GM18505 (cell line): ENCODE measurements around the gene SCAPER.
"Not testable (repeated sequence)": the region's sequence is repeated elsewhere in the genome, so short reads cannot be mapped to it uniquely, and the experiment has no call there.

ENCODE experiments used
- ATAC-seq: cut with Tn5 transposase; IDR thresholded peaks from one replicate; pipeline ENCODE4 v1.9.1; 2021; ENCODE audit not compliant: unreplicated experiment
- POLR2A ChIP-seq: IDR thresholded peaks from 4 replicates; pipeline ENCODE4 v1.6.1; 2011; ENCODE audit warnings: borderline replicate concordance; ENCODE audit not compliant: insufficient read depth, insufficient read length; ENCODE audit errors: extremely low read depth

SCAPER gene

GRCh38 chr15:76863123-76863522 is 42.0 kb downstream of the SCAPER start:
- ATAC-seq = no peak
- TF ChIP-seq POLR2A = no peak

- TF ChIP-seq POLR2A = no peak
- ATAC-seq = no peak
These were observed 43.2 kb downstream of the SCAPER start for GRCh38 chr15:76861815-76862397.

- ATAC-seq = no peak
- TF ChIP-seq POLR2A = no peak
These were observed 44.9 kb downstream of the SCAPER start for GRCh38 chr15:76860201-76860600.

GRCh38 chr15:76850367-76850766 is 54.8 kb downstream of the SCAPER start:
- not testable (repeated sequence) for ATAC-seq

- no peak for TF ChIP-seq POLR2A
- no peak for ATAC-seq
These were observed 58.4 kb downstream of the SCAPER start for GRCh38 chr15:76846782-76847181.

GRCh38 chr15:76844096-76844495 is 61.0 kb downstream of the SCAPER start:
- no peak for TF ChIP-seq POLR2A
- no peak for ATAC-seq

GRCh38 chr15:76843269-76843668 is 61.9 kb downstream of the SCAPER start:
- no peak for TF ChIP-seq POLR2A
- no peak for ATAC-seq

- ATAC-seq = no peak
- no peak for TF ChIP-seq POLR2A
These were observed 64.2 kb downstream of the SCAPER start for GRCh38 chr15:76840830-76841460.

GRCh38 chr15:76839173-76839572 is 66.0 kb downstream of the SCAPER start:
- ATAC-seq = no peak

GRCh38 chr15:76837474-76837873 is 67.7 kb downstream of the SCAPER start:
- no peak for TF ChIP-seq POLR2A
- ATAC-seq = no peak

More at GRCh38 chr15:76839173-76839572, 66.0 kb downstream of the SCAPER start:
- TF ChIP-seq POLR2A = no peak

- TF ChIP-seq POLR2A = no peak
- ATAC-seq = no peak
These were observed 75.2 kb downstream of the SCAPER start for GRCh38 chr15:76829939-76830338.

- TF ChIP-seq POLR2A = no peak
- no peak for ATAC-seq
These were observed 81.2 kb downstream of the SCAPER start for GRCh38 chr15:76823890-76824289.

- TF ChIP-seq POLR2A = no peak
- no peak for ATAC-seq
These were observed 81.8 kb downstream of the SCAPER start for GRCh38 chr15:76823303-76823702.

- ATAC-seq = not testable (repeated sequence)
These were observed 86.2 kb downstream of the SCAPER start for GRCh38 chr15:76818926-76819325.

- ATAC-seq = no peak
These were observed 89.7 kb downstream of the SCAPER start for GRCh38 chr15:76815421-76815820.

GRCh38 chr15:76812381-76812780 is 92.8 kb downstream of the SCAPER start:
- no peak for ATAC-seq
- TF ChIP-seq POLR2A = no peak

More at GRCh38 chr15:76815421-76815820, 89.7 kb downstream of the SCAPER start:
- TF ChIP-seq POLR2A = no peak
